Measurements from ENCODE around the gene ADGRL4.
A peak's percentile ranks its signal among the peaks of the same experiment; 100 is the strongest.
"Not testable (repeated sequence)": the region's sequence is repeated elsewhere in the genome, so short reads cannot be mapped to it uniquely, and the experiment has no call there.

The ADGRL4 gene

GRCh38 chr1:78872801-78873200 is 133.7 kb downstream of the ADGRL4 start:
- H3K36me3 ChIP-seq (ENCODE audit: control insufficient read depth, insufficient read depth, low read length, severe bottlenecking); H3K4me3 ChIP-seq (ENCODE audit: low read length); H3K9me3 ChIP-seq (ENCODE audit: control insufficient read depth, low read length); H3K4me1 ChIP-seq (ENCODE audit: control insufficient read depth, insufficient read depth, low read length); H3K27me3 ChIP-seq (replicated peaks; ENCODE audit: control insufficient read depth, insufficient read depth, low read length); H3K9ac ChIP-seq (ENCODE audit: low read length): not testable (repeated sequence)
- peak; percentile 44 for DNase-seq (ENCODE audit: low read depth)

GRCh38 chr1:78871249-78871648 is 135.3 kb downstream of the ADGRL4 start:
- no peak overlapping the region for H3K4me3 ChIP-seq (ENCODE audit: low read length)
- no peak for DNase-seq (ENCODE audit: low read depth)
- H3K9ac ChIP-seq (ENCODE audit: low read length), result no peak overlapping the region
- H3K4me1 ChIP-seq (ENCODE audit: control insufficient read depth, insufficient read depth, low read length), result no peaks in the 10 kb centered on the region
- no peaks in the 10 kb centered on the region for H3K27me3 ChIP-seq (replicated peaks; ENCODE audit: control insufficient read depth, insufficient read depth, low read length)
- H3K9me3 ChIP-seq (ENCODE audit: control insufficient read depth, low read length), result no peaks in the 10 kb centered on the region
- no peaks in the 10 kb centered on the region for H3K36me3 ChIP-seq (ENCODE audit: control insufficient read depth, insufficient read depth, low read length, severe bottlenecking)

GRCh38 chr1:78869136-78869535 is 137.4 kb downstream of the ADGRL4 start:
- H3K9ac ChIP-seq (ENCODE audit: low read length), result no peak overlapping the region

GRCh38 chr1:78864175-78864574 is 142.4 kb downstream of the ADGRL4 start:
- Histone ChIP-seq H3K27me3 (replicated peaks; ENCODE audit: control insufficient read depth, insufficient read depth, low read length) (no peaks in the 10 kb centered on the region), H3K4me1 (ENCODE audit: control insufficient read depth, insufficient read depth, low read length) (no peaks in the 10 kb centered on the region), H3K9me3 (ENCODE audit: control insufficient read depth, low read length) (no peaks in the 10 kb centered on the region), H3K9ac (ENCODE audit: low read length) (no peak overlapping the region), H3K4me3 (ENCODE audit: low read length) (no peak overlapping the region), H3K36me3 (ENCODE audit: control insufficient read depth, insufficient read depth, low read length, severe bottlenecking) (no peaks in the 10 kb centered on the region)
- no peak for DNase-seq (ENCODE audit: low read depth)

More at GRCh38 chr1:78869136-78869535, 137.4 kb downstream of the ADGRL4 start:
- Histone ChIP-seq H3K36me3 (ENCODE audit: control insufficient read depth, insufficient read depth, low read length, severe bottlenecking) (no peaks in the 10 kb centered on the region), H3K4me1 (ENCODE audit: control insufficient read depth, insufficient read depth, low read length) (no peaks in the 10 kb centered on the region), H3K4me3 (ENCODE audit: low read length) (no peak overlapping the region), H3K27me3 (replicated peaks; ENCODE audit: control insufficient read depth, insufficient read depth, low read length) (no peaks in the 10 kb centered on the region), H3K9me3 (ENCODE audit: control insufficient read depth, low read length) (no peaks in the 10 kb centered on the region)
- DNase-seq (ENCODE audit: low read depth), result peak; percentile 3

- no peaks in the 10 kb centered on the region for H3K36me3 ChIP-seq (ENCODE audit: control insufficient read depth, insufficient read depth, low read length, severe bottlenecking)
- H3K4me3 ChIP-seq (ENCODE audit: low read length), result no peak overlapping the region
- no peaks in the 10 kb centered on the region for H3K27me3 ChIP-seq (replicated peaks; ENCODE audit: control insufficient read depth, insufficient read depth, low read length)
- H3K9me3 ChIP-seq (ENCODE audit: control insufficient read depth, low read length), result no peaks in the 10 kb centered on the region
- DNase-seq (ENCODE audit: low read depth), result no peak
- H3K9ac ChIP-seq (ENCODE audit: low read length), result no peak overlapping the region
- no peaks in the 10 kb centered on the region for H3K4me1 ChIP-seq (ENCODE audit: control insufficient read depth, insufficient read depth, low read length)
These were observed 150.4 kb downstream of the ADGRL4 start for GRCh38 chr1:78856096-78856495.

- H3K9me3 ChIP-seq (ENCODE audit: control insufficient read depth, low read length), result no peaks in the 10 kb centered on the region
- H3K4me3 ChIP-seq (ENCODE audit: low read length), result no peak overlapping the region
- no peak overlapping the region for H3K9ac ChIP-seq (ENCODE audit: low read length)
- H3K27me3 ChIP-seq (replicated peaks; ENCODE audit: control insufficient read depth, insufficient read depth, low read length), result no peaks in the 10 kb centered on the region
- DNase-seq (ENCODE audit: low read depth), result no peak
- no peaks in the 10 kb centered on the region for H3K4me1 ChIP-seq (ENCODE audit: control insufficient read depth, insufficient read depth, low read length)
- H3K36me3 ChIP-seq (ENCODE audit: control insufficient read depth, insufficient read depth, low read length, severe bottlenecking), result no peaks in the 10 kb centered on the region
These were observed 151.3 kb downstream of the ADGRL4 start for GRCh38 chr1:78855258-78855657.

GRCh38 chr1:78854556-78854955 is 152.0 kb downstream of the ADGRL4 start:
- no peak for DNase-seq (ENCODE audit: low read depth)
- H3K4me1 ChIP-seq (ENCODE audit: control insufficient read depth, insufficient read depth, low read length), result no peaks in the 10 kb centered on the region
- no peak overlapping the region for H3K4me3 ChIP-seq (ENCODE audit: low read length)
- no peaks in the 10 kb centered on the region for H3K36me3 ChIP-seq (ENCODE audit: control insufficient read depth, insufficient read depth, low read length, severe bottlenecking)
- no peaks in the 10 kb centered on the region for H3K9me3 ChIP-seq (ENCODE audit: control insufficient read depth, low read length)
- H3K9ac ChIP-seq (ENCODE audit: low read length), result no peak overlapping the region
- no peaks in the 10 kb centered on the region for H3K27me3 ChIP-seq (replicated peaks; ENCODE audit: control insufficient read depth, insufficient read depth, low read length)

GRCh38 chr1:78843546-78843945 is 163.0 kb downstream of the ADGRL4 start:
- H3K27me3 ChIP-seq (replicated peaks; ENCODE audit: control insufficient read depth, insufficient read depth, low read length), result no peaks in the 10 kb centered on the region

GRCh38 chr1:78843111-78843510 is 163.4 kb downstream of the ADGRL4 start:
- Histone ChIP-seq H3K9me3 (ENCODE audit: control insufficient read depth, low read length) (no peaks in the 10 kb centered on the region), H3K4me3 (ENCODE audit: low read length) (no peak overlapping the region), H3K9ac (ENCODE audit: low read length) (no peak overlapping the region), H3K36me3 (ENCODE audit: control insufficient read depth, insufficient read depth, low read length, severe bottlenecking) (no peaks in the 10 kb centered on the region), H3K4me1 (ENCODE audit: control insufficient read depth, insufficient read depth, low read length) (peaks cover 16% of the 10 kb centered on the region), H3K27me3 (replicated peaks; ENCODE audit: control insufficient read depth, insufficient read depth, low read length) (no peaks in the 10 kb centered on the region)
- peak; percentile 47 for DNase-seq (ENCODE audit: low read depth)

More at GRCh38 chr1:78843546-78843945, 163.0 kb downstream of the ADGRL4 start:
- H3K4me3 ChIP-seq (ENCODE audit: low read length), result no peak overlapping the region
- H3K9me3 ChIP-seq (ENCODE audit: control insufficient read depth, low read length), result no peaks in the 10 kb centered on the region
- no peak overlapping the region for H3K9ac ChIP-seq (ENCODE audit: low read length)
- H3K36me3 ChIP-seq (ENCODE audit: control insufficient read depth, insufficient read depth, low read length, severe bottlenecking), result no peaks in the 10 kb centered on the region
- H3K4me1 ChIP-seq (ENCODE audit: control insufficient read depth, insufficient read depth, low read length), result peaks cover 16% of the 10 kb centered on the region
- peak; percentile 46 for DNase-seq (ENCODE audit: low read depth)

GRCh38 chr1:78840453-78841271 is 165.9 kb downstream of the ADGRL4 start:
- Histone ChIP-seq H3K36me3 (ENCODE audit: control insufficient read depth, insufficient read depth, low read length, severe bottlenecking) (no peaks in the 10 kb centered on the region), H3K9ac (ENCODE audit: low read length) (peak overlapping the region; percentile 2), H3K4me3 (ENCODE audit: low read length) (peak overlapping the region; percentile 2), H3K9me3 (ENCODE audit: control insufficient read depth, low read length) (no peaks in the 10 kb centered on the region), H3K4me1 (ENCODE audit: control insufficient read depth, insufficient read depth, low read length) (peaks cover 16% of the 10 kb centered on the region), H3K27me3 (replicated peaks; ENCODE audit: control insufficient read depth, insufficient read depth, low read length) (no peaks in the 10 kb centered on the region)
- DNase-seq (ENCODE audit: low read depth), result peak; percentile 82
